HuH-7.5 (cell line): ENCODE measurements around the gene KIAA0040.

Experiments
- DNase-seq: peaks from one replicate; pipeline ENCODE4 v3.0.0; 2011; ENCODE audit warnings: low spot score

Gene KIAA0040

DNA sequence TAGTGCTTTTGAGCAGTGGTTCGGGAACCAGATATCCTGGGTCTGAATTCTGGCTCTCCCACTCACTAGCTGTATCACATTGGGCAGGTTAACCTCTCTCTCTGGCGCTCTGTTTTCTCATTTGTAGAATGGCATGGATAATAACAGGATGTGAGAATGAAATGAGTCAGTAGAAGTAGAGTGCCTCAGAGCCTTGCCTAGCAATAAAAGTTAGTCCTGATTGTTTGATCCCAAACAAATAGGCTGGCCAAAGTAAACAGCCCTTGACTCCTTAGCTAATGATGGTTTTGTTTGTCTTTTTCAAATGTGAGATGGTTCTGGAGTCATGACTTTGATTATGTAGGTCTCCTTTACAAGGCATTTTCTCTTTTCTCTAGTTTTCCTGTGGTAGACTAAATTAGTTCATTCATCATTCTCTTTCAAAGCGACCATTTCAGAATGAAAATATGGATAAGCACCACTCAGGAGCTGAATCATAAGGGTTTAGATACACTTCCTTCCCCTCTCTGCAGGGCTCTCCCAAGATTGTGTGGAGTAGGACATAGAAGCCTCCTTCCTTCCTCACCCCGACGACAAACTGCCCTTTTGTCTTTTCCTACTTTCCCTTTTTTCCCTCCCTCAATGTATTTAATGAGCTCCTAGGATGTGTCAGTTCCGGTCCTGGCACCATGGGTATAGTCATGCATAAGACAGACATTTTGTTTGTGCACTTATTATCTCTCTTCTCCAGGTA lies 23.1 kb downstream of the KIAA0040 start:
- DNase-seq, result no peak

DNA sequence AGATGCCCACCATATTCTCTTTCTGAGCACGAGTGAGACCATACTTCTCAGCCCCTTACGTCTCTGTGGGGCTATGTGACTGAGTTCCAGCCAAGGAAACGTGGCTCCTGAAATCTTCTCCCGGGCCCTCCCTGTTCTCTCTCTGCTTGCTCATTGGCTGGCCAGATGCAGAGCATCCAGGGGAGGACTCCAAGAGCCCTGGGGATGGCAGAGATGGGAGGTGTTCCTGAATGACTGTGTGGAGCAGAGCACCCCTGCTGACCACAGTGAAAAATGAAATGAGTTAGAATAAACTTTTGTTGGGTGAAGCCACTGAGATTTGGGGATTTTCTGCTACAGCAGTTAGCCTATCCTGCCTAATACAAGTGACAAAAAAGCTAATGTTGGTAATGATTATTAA lies 23.8 kb downstream of the KIAA0040 start:
- DNase-seq, result no peak

DNA sequence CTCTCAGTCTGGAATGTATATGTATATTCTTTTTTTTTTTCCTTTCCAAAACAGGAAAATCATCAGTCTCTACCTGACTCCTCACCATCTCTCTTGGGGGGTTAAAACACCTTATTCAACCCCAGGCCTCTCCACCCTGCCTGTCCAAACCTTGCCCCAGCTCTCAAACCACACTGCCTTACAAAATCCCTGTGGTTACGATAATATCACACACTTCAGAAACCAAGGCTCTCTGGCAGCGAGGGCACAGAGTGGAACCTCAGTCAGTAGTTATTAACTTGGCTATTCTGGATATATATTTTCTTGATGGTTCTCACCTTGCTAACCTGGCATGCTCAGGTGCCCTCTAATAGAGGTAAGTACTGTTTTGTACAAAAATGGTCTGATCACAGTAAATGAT lies 24.7 kb downstream of the KIAA0040 start:
- DNase-seq, result no peak

GRCh38 chr1:175166746-175167145 lies 25.8 kb downstream of the KIAA0040 start:
- DNase-seq, result no peak

- DNase-seq, result no peak
These were observed 27.8 kb downstream of the KIAA0040 start for GRCh38 chr1:175164751-175165150.

GRCh38 chr1:175163702-175164101 lies 28.9 kb downstream of the KIAA0040 start:
- no peak for DNase-seq

- DNase-seq, result no peak
These were observed 29.6 kb downstream of the KIAA0040 start for GRCh38 chr1:175162955-175163354.

DNA sequence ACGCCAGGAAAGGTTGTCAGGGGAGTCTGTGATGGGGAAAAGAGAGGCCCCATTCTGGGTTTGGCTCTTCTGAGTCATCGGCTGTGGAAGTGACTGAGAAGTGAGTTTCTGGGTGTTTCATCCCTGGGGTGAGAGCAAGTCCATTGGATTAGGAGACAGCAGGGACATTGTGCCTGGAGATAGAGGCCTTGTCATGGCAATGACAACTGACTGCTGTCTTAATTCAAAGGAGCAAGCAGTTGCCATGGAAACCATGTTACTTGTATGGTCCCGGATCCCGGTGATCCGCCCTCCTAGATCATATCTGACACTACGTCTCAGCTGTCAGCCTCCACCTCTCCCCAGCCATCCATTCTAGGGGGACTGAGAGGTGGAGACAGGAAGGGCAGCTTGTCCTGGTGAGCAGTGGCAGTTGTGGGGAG lies 34.4 kb downstream of the KIAA0040 start:
- DNase-seq, result no peak

- no peak for DNase-seq
These were observed 35.4 kb downstream of the KIAA0040 start for GRCh38 chr1:175157200-175157599.

- no peak for DNase-seq
These were observed 36.6 kb downstream of the KIAA0040 start for GRCh38 chr1:175155936-175156335.

DNA sequence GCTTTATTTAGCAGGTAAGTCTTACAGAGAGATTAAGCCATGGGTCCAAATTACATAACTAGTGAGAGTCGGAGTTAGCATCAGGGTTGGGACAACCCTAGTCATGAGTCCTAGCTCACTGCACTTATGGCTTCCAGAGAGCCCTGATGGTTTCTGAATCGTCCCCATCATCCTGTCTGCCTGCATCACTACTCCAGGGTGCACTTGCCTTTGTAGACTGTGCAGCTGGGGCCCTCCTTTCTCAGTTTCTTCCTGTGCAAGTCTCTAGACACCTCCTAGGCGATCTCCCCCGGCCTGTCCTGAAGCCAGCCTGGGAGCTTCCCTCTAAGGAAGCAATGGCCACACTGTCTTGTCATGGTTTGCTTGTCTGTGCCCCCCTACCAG lies 37.1 kb downstream of the KIAA0040 start:
- DNase-seq, result no peak

DNA sequence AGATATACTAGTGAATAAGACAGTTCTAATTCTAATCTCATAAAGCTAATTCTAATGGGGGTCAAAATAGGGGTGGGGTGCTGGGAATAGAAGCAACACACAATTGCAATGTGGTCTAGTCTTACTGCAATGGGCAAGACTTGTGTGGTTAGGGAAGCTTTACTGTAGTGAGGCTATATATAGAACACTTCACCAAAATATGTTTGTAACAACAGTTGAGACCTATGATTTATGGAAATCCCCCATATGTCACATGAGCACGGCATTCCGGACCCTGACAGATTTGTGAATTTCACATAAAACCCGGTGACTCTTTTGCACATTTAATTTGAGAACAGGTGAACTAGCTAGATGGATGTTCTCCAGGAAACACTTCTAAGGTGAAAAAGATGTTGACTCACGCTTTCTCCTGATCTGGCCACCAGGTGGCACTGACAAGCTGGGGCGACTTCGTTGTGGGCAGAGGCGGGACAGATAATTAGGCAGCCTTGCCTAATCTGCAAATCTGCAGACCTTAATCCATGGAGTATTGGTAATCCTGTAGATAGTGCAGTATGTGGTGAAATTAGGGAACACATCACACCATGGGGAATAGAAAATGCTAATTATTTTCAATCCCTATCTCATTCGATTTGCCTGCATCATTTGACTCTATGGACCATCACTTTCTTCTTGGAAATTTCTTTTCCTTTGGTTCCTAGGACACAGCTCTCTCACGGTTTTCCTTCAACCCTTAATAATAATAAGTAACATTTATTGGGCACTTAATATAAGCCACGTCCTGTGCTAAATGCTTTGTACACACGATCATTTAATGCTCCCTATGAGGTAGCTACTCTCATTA lies 37.7 kb downstream of the KIAA0040 start:
- peak; percentile 46 for DNase-seq

GRCh38 chr1:175152006-175152652 lies 40.4 kb downstream of the KIAA0040 start:
- peak; percentile 61 for DNase-seq

DNA sequence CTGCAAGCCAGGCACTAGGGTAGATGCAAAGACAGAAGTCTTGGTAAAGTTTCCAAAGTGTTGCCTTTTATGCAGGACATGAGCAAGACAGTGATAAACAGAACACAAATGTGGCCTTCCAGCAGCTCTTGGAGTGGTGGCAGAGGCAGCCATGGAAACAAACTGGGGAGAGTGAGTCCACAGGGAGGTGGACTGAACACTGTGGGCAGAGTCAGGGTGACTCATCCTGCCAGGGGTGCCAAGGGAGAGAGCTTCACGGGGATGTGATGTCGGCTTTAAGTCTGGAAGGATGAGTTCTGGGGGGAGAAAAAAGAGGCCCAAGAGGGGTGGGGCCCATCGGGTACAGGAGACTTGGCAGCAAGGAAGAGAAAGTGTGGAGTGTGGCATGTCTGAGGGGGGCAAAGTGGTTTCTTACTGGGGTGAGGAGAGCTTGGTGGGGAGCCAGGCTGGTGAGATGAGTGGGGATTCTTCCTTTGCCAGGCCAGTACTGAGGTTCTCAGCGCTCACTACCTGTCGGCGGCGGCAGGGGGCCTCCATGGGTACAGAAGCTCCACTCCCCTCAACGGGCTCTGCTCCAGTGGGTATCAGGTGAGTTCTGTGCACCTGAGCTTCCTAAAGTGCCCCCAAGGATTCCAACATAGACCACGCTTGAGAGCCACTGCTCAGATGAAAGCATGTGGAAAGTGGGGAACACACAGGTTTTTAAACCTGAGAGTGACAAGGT lies 41.8 kb downstream of the KIAA0040 start:
- no peak for DNase-seq

- DNase-seq, result no peak
These were observed 44.5 kb downstream of the KIAA0040 start for GRCh38 chr1:175148068-175148467.

- no peak for DNase-seq
These were observed 45.0 kb downstream of the KIAA0040 start for GRCh38 chr1:175147569-175147968.

- DNase-seq, result peak; percentile 49
These were observed 45.9 kb downstream of the KIAA0040 start for GRCh38 chr1:175146529-175147213.

- DNase-seq, result no peak
These were observed 46.6 kb downstream of the KIAA0040 start for GRCh38 chr1:175145899-175146528.

- no peak for DNase-seq
These were observed 54.0 kb downstream of the KIAA0040 start for GRCh38 chr1:175138579-175138978.

GRCh38 chr1:175137369-175137768 lies 55.2 kb downstream of the KIAA0040 start:
- DNase-seq, result no peak

DNA sequence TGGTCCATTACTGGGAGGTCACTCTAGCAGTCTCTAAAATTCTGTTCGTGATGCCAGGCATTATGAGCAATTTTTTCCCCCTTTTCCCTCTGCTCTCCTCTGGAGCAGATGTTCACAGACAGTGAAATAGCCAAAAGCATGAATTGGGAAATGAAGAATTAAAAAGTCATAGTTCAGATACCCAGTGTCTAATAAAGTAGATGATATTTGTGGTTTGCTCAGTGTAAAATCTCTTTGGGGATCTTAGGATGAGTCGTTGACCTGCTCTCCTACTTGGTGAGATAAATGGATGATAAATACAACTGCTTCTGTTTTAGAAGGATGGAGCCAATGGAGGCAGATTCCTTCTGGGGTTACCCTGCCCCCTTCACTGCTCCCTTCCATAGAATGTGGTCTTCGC lies 56.3 kb downstream of the KIAA0040 start:
- no peak for DNase-seq
